ENCODE measurements around the gene PCNA.
A peak's percentile ranks its signal among the peaks of the same experiment; 100 is the strongest.
"Not testable (repeated sequence)": the region's sequence is repeated elsewhere in the genome, so short reads cannot be mapped to it uniquely, and the experiment has no call there.

PCNA gene

GRCh38 chr20:5095931-5096330 lies 23.8 kb downstream of the PCNA start:
- DNase-seq = no peak

DNA sequence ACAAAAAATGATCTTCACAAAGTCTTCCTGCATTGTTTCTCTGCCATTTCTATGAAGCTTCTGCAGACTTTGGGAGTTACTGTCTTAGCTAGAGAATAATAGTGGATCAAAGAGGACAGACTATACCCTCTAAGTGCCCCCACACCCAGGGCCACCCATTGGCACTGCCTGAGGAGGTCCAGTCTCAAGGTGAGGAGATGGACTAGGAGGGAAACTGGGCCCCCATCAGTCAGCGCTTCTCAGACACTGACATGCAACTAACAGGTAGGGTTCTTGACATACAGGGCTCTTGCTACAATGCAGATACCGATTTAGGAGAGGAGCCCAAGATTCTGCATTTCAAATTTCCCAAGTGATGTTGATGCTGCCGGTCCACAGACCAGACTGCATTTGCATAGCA lies 24.3 kb downstream of the PCNA start:
- DNase-seq = no peak

GRCh38 chr20:5092765-5093339 lies 26.9 kb downstream of the PCNA start:
- DNase-seq = no peak

DNA sequence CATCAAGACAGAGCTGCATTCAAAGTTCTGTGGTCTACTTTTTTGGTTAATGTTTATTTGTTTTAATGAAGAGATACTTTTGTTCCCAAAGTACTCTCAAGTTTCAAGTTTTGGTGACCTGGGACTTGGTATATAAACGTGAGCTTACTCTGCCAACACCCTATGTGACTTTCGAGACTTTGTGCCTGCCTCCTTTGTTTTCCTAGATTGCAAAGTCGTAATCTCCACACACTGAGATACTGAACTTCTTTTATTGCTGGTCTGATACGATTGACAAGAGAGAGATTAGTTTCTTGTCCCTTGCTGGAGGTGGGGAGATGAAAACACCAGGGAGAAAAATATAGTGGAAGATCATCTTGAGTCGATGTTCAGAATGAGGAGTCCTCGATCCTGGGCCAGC lies 27.9 kb downstream of the PCNA start:
- DNase-seq = no peak

- no peak for DNase-seq
Measured at GRCh38 chr20:5090191-5090590, 29.6 kb downstream of the PCNA start.

- DNase-seq = no peak
Measured at GRCh38 chr20:5088688-5089087, 31.1 kb downstream of the PCNA start.

GRCh38 chr20:5085380-5085779 lies 34.4 kb downstream of the PCNA start:
- no peak for DNase-seq

GRCh38 chr20:5080384-5080877 lies 39.3 kb downstream of the PCNA start:
- DNase-seq = peak; percentile 10

DNA sequence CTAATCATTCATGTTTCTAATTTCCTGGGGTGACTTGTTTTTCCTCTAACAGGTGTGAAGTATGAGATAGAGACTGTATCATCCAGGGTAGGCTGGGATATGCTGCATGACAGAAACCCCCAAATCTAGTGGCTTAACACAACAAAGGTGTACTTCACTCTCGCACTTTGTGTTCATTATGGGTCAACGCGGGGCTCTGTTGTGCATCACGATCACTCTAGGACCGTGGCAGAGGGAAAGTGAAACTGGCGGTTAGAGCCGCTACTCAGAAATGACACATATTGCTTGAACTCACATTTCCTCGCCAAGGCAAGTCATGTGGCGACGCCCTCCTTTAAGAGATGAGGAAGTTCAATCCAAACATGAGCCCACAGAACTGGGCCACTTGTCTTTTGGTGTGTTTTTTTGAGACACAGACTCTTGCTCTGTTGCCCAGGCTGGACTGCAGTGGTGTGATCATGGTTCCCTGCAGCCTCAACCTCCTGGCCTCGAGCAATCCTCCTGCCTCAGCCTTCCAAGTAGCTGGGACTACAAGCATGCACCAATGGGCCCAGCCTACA lies 41.3 kb downstream of the PCNA start:
- DNase-seq = no peak

DNA sequence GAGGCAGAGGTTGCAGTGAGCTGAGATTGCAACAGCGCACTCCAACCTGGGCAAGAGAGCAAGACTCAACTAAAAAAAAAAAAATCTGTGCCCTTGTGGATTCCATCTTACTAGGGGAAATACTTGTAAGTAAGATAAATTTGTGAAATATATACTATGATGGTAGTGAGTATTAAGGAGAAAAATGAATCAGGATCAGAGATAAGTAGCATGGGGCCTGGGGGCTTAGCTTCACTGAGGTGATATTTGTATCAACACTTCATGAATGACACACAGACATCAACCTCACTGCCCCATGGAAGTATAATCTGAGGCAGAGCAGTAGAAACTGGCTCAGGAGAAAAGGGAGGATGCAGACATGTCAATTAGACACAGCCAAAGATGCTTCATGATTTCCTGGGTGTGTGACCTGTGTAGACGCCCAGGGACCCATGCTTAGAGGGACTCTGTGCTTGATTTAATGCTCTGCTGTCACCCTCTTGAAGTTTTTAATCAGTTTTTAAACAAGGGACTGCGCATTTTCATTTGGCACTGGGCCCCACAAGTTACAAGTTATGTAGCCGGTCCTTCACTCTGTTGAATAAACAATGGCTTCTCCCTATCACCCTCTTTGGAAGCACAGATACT lies 41.9 kb downstream of the PCNA start:
- no peak for DNase-seq

DNA sequence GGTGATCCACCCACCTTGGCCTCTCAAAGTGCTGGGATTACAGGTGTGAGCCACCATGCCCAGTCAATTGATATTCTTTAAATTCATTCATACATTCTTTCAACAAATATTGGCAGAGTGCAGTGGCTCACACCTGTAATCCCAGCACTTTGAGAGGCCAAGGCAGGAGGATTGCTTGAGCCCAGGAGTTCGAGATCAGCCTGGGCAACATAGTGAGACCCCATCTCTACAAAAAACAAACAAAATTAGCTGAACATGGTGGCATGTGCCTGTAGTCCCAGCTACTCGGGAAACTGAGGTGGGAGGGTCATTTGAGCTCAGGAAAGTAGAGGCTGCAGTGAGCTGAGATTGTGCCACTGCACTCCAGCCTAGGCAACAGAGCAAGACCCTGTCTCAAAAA lies 42.8 kb downstream of the PCNA start:
- DNase-seq = not testable (repeated sequence)

- DNase-seq = no peak
Measured at GRCh38 chr20:5074232-5074674, 45.5 kb downstream of the PCNA start.

DNA sequence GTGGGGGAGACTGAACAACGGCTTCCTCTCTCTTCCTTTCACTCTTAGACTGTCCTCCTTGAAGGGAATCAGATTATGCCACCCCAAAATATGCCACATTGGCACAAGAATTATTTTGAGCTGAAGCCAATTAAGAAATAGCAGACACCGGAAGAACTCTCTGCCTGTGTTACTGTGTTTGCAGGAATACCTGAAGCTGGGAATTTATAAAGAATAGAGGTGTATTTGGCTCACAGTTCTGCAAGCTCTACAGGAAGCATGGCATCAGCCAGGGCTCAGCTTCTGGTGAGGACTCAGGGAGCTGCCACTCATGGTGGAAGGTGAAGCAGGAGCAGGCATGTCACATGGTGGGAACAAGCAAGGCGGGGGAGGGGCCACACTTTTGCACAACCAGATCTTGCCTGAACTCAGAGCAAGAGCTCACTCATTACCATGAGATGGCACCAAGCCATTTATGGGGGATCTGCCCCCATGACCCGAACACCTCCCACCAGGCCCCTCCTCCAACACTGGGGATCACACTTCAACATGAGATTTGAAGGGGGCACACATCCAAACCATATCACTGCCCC lies 46.0 kb downstream of the PCNA start:
- no peak for DNase-seq

GRCh38 chr20:5072756-5073659 lies 46.8 kb downstream of the PCNA start:
- DNase-seq = peak; percentile 31

GRCh38 chr20:5071942-5072341 lies 47.8 kb downstream of the PCNA start:
- DNase-seq = not testable (repeated sequence)

- DNase-seq = no peak
Measured at GRCh38 chr20:5070570-5070969, 49.2 kb downstream of the PCNA start.

GRCh38 chr20:5070081-5070480 lies 49.7 kb downstream of the PCNA start:
- DNase-seq = no peak

DNA sequence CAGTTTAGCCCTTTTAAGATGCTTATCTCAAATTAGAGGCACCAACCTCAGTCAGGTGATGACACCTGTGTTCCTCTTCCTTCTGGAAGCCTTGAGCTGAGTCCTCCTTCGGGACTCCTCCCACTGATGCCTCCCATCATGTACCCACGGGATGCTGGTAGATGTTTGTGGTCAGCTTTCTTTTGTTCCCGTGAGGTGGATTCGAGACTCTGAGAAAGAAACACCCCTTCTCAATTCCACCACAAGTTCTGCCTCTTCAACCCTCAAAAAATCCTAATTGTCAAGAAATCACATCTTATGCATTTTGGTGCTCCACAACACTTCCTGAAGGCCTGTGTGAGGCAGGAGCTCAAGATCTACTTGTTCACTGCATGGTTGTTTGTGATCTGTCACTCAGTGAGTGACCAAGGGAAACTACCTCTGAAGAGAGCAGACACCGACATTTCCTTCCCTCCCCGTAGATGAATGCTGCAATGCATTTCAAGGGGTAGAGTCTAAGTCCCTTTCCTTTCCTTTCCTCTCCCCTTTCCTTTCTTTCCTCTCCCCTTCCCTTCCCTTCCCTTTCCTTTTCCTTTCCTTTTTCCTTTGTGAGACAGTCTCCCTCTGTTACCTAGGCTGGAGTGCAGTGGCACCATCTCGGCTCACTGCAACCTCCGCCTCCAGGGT lies 50.5 kb downstream of the PCNA start:
- no peak for DNase-seq

DNA sequence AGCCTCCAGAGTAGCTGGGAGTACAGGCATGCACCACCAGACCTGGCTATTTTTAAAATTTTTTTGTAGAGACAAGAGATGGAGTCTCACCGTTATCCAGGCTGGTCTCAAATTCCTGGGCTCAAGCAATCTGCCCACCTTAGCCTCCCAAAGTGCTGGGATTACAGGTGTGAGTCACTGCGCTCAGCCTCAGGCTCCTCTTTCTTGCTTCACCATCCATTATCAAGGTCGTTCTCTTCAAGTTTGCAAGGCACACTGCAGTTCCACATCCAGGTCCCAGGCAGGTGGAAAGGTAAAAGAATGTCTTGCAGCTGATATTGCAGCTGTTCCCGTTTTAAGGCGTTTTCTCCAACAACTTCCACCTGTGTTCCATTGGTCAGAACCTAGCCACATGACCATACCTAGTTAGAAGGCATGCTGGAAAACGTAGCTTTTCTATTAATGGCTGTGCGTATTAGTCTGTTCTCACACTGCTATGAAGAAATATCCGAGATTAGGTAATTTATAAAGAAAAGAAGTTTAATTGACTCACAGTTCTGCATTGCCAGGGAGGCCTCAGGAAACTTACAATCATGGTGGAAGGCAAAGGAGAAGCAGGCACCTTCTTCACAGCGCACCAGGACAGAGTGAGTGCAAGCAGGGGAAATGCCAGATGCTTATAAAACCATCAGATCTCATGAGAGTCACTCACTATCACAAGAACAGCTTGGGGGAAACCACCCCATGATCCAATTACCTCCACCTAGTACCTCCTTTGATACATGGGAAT lies 51.7 kb downstream of the PCNA start:
- DNase-seq = no peak

- DNase-seq = peak; percentile 91
Measured at GRCh38 chr20:5065879-5066383, 53.8 kb downstream of the PCNA start.

DNA sequence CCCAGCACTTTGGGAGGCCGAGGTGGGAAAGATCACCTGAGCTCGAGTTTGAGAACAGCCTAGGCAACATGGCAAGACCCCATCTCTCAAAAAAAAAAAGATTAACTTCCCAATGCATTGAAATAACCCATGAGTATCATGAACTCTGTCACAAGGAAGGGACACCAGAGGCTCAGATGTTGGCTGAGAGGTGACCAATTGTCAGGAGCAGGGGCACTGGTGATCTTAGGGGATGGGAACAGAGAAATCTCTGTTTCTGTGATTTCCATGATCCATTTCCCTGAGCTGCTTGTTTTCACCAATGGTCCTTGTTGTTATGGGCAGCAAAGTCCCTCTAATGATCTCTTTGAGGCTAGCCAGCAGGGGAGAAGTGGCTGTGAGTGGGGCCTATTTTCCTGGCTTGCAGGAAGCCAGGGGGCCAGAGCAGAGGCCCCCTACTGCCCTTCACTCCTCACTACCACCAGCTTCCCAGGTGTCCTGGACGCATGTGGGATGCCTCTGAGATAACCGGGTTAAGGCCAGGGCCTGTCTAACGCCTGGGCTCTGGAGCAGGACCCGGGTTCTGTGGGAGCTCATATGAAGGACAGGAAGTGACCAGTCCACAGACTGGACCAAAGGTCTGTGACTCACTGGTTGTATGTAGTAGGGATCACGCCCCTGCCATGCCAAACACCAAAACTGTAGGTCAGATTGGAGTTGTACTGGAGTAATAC lies 54.4 kb downstream of the PCNA start:
- DNase-seq = peak; percentile 48
